B cell (primary cell): Measurements from ENCODE around the gene SPPL3. TPM values are rescaled to one million over a fixed set of nuclear protein-coding genes. Genes with fewer than 3 reads are reported as not detected.

Source experiments
- ATAC-seq: fragments of 200-7000 bp; cut with Tn5 transposase; one replicate; pipeline ENCODE4 v1.10.0; 2021; ENCODE audit warnings: low read depth, mild to moderate bottlenecking, moderate number of reproducible peaks, moderate library complexity
- CTCF ChIA-PET: fragments of 350-600 bp; sonication (Branson Sonifier 250); formaldehyde crosslinking; loops from one replicate; lab custom pipeline; 2021; ENCODE audit warnings: antibody characterized with exemption, inconsistent platforms; lab: Charles Lee
- POLR2A ChIA-PET: fragments of 350-600 bp; sonication (Branson Sonifier 250); formaldehyde crosslinking; loops from one replicate; lab custom pipeline; 2021; ENCODE audit warnings: antibody characterized with exemption; lab: Charles Lee
- DNase-seq: peaks from one replicate; pipeline ENCODE4 v3.0.0; 2013
- H2AFZ ChIP-seq: 2 replicates; pipeline ENCODE4 v1.6.1; 2012; ENCODE audit warnings: mild to moderate bottlenecking, low read depth, low read length; ENCODE audit not compliant: insufficient read depth, poor library complexity, severe bottlenecking
- H3K27ac ChIP-seq, 2 donors: 1 replicate in 1 of 2; 2 replicates in 1 of 2; pipeline ENCODE4 v1.5.1; 2012 to 2013; ENCODE audit warnings: low read length in 2 of 2, mild to moderate bottlenecking in 2 of 2, moderate library complexity in 1 of 2
- H3K27me3 ChIP-seq, 4 experiments: fragments of 200-600 bp in 1 of 4; sonication (generic) in 1 of 4; replicated peaks in 1 of 4; 1 replicate in 2 of 4; 2 replicates in 2 of 4; pipeline versions ENCODE4 v1.6.1 to v1.7.0; 2013 to 2016; ENCODE audit warnings: low read length in 3 of 4, mild to moderate bottlenecking in 2 of 4, mixed read lengths in 1 of 4, moderate library complexity in 1 of 4; ENCODE audit not compliant: insufficient read depth in 4 of 4, control insufficient read depth in 3 of 4; ENCODE audit errors: control extremely low read depth in 1 of 4
- H3K36me3 ChIP-seq, 2 experiments: replicated peaks in 1 of 2; 1 replicate in 1 of 2; 2 replicates in 1 of 2; pipeline versions ENCODE4 v1.6.1 to v1.7.1; 2013; ENCODE audit warnings: low read length in 1 of 2; ENCODE audit not compliant: insufficient read depth in 2 of 2, control insufficient read depth in 1 of 2; ENCODE audit errors: control extremely low read depth in 1 of 2, extremely low read depth in 1 of 2
- H3K4me1 ChIP-seq, 2 donors: fragments of 200-600 bp in 1 of 2; sonication (generic) in 1 of 2; 1 replicate in 1 of 2; 2 replicates in 1 of 2; pipeline versions ENCODE4 v1.5.1 to v1.6.1; 2013 to 2017; ENCODE audit warnings: low read length in 2 of 2; ENCODE audit not compliant: control insufficient read depth in 2 of 2, insufficient read depth in 2 of 2
- H3K4me2 ChIP-seq: replicated peaks from 2 replicates; pipeline ENCODE3; 2012; ENCODE audit warnings: mild to moderate bottlenecking, low read depth, low read length; ENCODE audit not compliant: poor library complexity, severe bottlenecking
- H3K4me3 ChIP-seq, 5 experiments: fragments of 200-600 bp in 1 of 5; sonication (generic) in 1 of 5; 1 replicate in 3 of 5; 2 replicates in 2 of 5; pipeline versions ENCODE4 v1.5.1 to v1.7.0; 2011 to 2016; ENCODE audit warnings: low read length in 4 of 5, mild to moderate bottlenecking in 4 of 5, low read depth in 2 of 5, control low read depth in 1 of 5, moderate library complexity in 1 of 5; ENCODE audit not compliant: insufficient read depth in 1 of 5; ENCODE audit errors: control extremely low read depth in 1 of 5, extremely low read depth in 1 of 5
- H3K79me2 ChIP-seq: fragments of 200-600 bp; sonication (generic); one replicate; pipeline ENCODE4 v1.6.0; 2016; ENCODE audit warnings: low read length; ENCODE audit not compliant: control insufficient read depth, insufficient read depth
- H3K9ac ChIP-seq: fragments of 200-600 bp; sonication (generic); 2 replicates; pipeline ENCODE4 v1.6.1; 2017; ENCODE audit warnings: mild to moderate bottlenecking, low read length, moderate library complexity
- H3K9me3 ChIP-seq, 3 donors: one replicate each; pipeline versions ENCODE4 v1.6.1 to v1.7.1; 2013; ENCODE audit warnings: low read length in 2 of 3; ENCODE audit not compliant: control insufficient read depth in 2 of 3, insufficient read depth in 1 of 3; ENCODE audit errors: control extremely low read depth in 1 of 3
- H4K20me1 ChIP-seq: 2 replicates; pipeline ENCODE4 v1.6.0; 2012; ENCODE audit warnings: mild to moderate bottlenecking, low read length; ENCODE audit not compliant: insufficient read depth, control insufficient read depth, poor library complexity, severe bottlenecking
- H3K27ac Mint-ChIP-seq: one replicate; pipeline ENCODE4 v1.8.0; 2021; ENCODE audit warnings: mixed read lengths
- H3K27me3 Mint-ChIP-seq: one replicate; pipeline ENCODE4 v1.8.0; 2021; ENCODE audit warnings: mixed read lengths
- H3K4me1 Mint-ChIP-seq: one replicate; pipeline ENCODE4 v1.8.0; 2021; ENCODE audit warnings: mixed read lengths
- H3K4me3 Mint-ChIP-seq: one replicate; pipeline ENCODE4 v1.8.0; 2021; ENCODE audit warnings: mixed read lengths
- H3K9me3 Mint-ChIP-seq: one replicate; pipeline ENCODE4 v1.8.0; 2022; ENCODE audit warnings: mixed read lengths; ENCODE audit not compliant: insufficient read depth
- EZH2 ChIP-seq: IDR thresholded peaks from 2 replicates; pipeline ENCODE4 v1.6.1; 2012; ENCODE audit warnings: borderline replicate concordance, low read depth, mild to moderate bottlenecking, moderate library complexity, low read length; ENCODE audit not compliant: insufficient read depth, poor library complexity, severe bottlenecking
- WGBS: methylation state at CpG from one replicate; pipeline ENCODE4 v1.1.5; 2013; ENCODE audit warnings: missing lambda C conversion rate; ENCODE audit not compliant: insufficient coverage; 5-methylcytosine and 5-hydroxymethylcytosine counted together
- intact Hi-C: fragments of 100-400 bp; cut with micrococcal nuclease; formaldehyde crosslinking; loops from one replicate; pipeline ENCODE4 v1.10.0; 2022
- polyA plus RNA-seq: library from polyadenylated mRNA; depleted of rRNA; stranded (reverse); fragments of >200 nt; gene quantifications from 2 replicates; pipeline ENCODE4 v1.2.3, GENCODE V29; 2012
- total RNA-seq, 2 donors: library from RNA; stranded (reverse); fragments of 120-200 nt in 1 of 2; gene quantifications; 1 replicate in 1 of 2; 2 replicates in 1 of 2; pipeline versions ENCODE4 v1.2.3 to v1.2.4, GENCODE V29; 2013 to 2022
- TF ChIP-seq, protein P1 (sequence below): fragments of 200-600 bp; IDR thresholded peaks from one replicate; pipeline ENCODE4 v1.8.0; 2022; ENCODE audit warnings: antibody characterized with exemption, mild to moderate bottlenecking

SPPL3 gene
- total and polyA plus RNA-seq, 2 donors (not counting 1 experiment from before 2014, with no cell fraction given) = 12.3 to 43.6 TPM

DNA sequence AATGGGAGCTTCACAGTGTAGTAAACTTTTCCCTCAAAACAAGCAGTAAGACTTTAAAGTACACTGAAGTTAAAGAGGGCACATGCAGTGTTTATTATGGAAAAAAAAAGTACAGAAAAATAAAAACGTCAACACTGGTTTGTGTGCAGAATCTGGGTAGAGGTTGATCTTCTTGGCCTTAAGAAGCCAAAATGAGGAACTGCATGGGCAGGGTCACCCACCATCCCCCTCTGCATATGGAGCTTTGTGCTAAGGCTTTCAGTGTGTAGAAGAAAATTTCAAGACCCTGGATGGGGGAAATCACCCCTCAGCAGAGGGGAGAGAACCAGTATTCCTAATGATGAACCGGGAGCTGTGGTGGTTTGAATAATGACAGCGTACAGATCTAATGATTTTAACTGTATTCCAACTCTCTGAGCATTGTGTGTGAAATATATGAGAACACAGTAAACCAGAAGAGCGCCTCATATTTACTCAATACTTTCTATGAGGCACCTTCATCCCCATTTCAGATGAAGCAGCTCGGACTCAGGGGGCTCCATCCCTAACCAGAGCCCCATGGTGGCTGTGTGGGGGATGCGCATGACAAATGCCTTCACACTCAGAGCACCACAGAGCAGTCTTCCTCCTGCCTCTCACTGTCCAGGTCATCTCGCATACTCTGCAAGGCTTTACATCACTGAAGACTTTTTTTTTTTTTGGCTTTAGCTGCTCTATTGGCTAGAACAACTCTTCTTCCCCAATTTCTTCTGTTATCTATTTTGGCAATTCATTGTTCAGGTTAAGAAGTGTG, 145.2 kb downstream of the SPPL3 start:
- TF ChIP-seq EZH2 = no peak
- TF ChIP-seq, protein P1, sequence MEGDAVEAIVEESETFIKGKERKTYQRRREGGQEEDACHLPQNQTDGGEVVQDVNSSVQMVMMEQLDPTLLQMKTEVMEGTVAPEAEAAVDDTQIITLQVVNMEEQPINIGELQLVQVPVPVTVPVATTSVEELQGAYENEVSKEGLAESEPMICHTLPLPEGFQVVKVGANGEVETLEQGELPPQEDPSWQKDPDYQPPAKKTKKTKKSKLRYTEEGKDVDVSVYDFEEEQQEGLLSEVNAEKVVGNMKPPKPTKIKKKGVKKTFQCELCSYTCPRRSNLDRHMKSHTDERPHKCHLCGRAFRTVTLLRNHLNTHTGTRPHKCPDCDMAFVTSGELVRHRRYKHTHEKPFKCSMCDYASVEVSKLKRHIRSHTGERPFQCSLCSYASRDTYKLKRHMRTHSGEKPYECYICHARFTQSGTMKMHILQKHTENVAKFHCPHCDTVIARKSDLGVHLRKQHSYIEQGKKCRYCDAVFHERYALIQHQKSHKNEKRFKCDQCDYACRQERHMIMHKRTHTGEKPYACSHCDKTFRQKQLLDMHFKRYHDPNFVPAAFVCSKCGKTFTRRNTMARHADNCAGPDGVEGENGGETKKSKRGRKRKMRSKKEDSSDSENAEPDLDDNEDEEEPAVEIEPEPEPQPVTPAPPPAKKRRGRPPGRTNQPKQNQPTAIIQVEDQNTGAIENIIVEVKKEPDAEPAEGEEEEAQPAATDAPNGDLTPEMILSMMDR = no peak
- Histone ChIP-seq H3K4me1 (no peaks in the 10 kb centered on the region), H4K20me1 (no peaks in the 10 kb centered on the region), H3K79me2 (no peaks in the 10 kb centered on the region), H3K4me2 (no peak overlapping the region), H3K9me3 (peaks cover 0 to 13% (median 12%) of the 10 kb centered on the region in 3 donors), H3K4me3 (no peak overlapping the region), H3K36me3 (peaks cover 0 to 16% of the 10 kb centered on the region in 2 experiments), H3K9ac (no peak overlapping the region), H3K27ac (no peak overlapping the region), H3K27me3 (no peaks in the 10 kb centered on the region), H2AFZ (no peak overlapping the region)
- no peak for ATAC-seq
- H3K9me3 Mint-ChIP-seq = peaks cover 5% of the 10 kb centered on the region
- no peak overlapping the region for H3K27ac Mint-ChIP-seq
- 100% methylated on average over 2 of the region's 7 CpGs for WGBS
- CTCF ChIA-PET = interaction anchor here (1.1 kb wide), 1 partner anchor 27 kb away, joined by 3 read pairs; no protein-coding TSS in a partner anchor
- POLR2A ChIA-PET = no interaction called here
- H3K4me3 Mint-ChIP-seq = no peak overlapping the region
- no peaks in the 10 kb centered on the region for H3K27me3 Mint-ChIP-seq
- H3K4me1 Mint-ChIP-seq = no peaks in the 10 kb centered on the region
- intact Hi-C loops = no loop called here
- no peak for DNase-seq

DNA sequence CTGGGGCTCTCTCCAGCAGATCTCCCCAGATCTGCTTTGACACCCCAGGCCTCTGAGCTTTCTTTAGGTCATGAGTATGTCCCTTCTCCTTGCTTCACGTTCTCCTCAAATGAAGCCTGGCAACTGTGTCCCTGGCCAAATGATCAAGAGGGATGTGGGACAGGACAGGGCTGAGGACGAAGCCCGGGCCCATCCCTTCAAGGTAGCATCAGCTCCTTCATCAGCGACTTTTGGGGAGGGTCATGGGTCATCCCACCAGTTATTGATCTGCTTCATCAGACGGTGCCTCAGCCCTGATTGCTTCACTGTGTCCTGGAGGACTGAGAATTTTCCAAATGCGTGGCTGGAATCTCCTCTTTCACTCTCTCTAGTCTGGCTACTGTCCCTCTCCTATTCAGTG, 146.2 kb downstream of the SPPL3 start:
- no peak overlapping the region for H3K4me3 ChIP-seq
- H3K79me2 ChIP-seq = no peaks in the 10 kb centered on the region
- no peak overlapping the region for H3K4me2 ChIP-seq
- TF ChIP-seq EZH2 = no peak
- TF ChIP-seq, protein P1 = no peak
- WGBS = 97% methylated on average over 5 of the region's 6 CpGs
- intact Hi-C loops = no loop called here
- peaks cover 0 to 14% (median 13%) of the 10 kb centered on the region in 3 donors for H3K9me3 ChIP-seq
- peaks cover 2% of the 10 kb centered on the region for H3K4me1 Mint-ChIP-seq
- peaks cover 0 to 7% of the 10 kb centered on the region in 2 experiments for H3K36me3 ChIP-seq
- H3K4me3 Mint-ChIP-seq = no peak overlapping the region
- no peak overlapping the region for H3K9ac ChIP-seq
- no peaks in the 10 kb centered on the region for H4K20me1 ChIP-seq
- no peak for DNase-seq
- H3K9me3 Mint-ChIP-seq = peaks cover 5% of the 10 kb centered on the region
- CTCF ChIA-PET = interaction anchor here (1.3 kb wide), 1 partner anchor 214 kb away, joined by 3 read pairs; no protein-coding TSS in a partner anchor
- no peak overlapping the region for H3K27ac ChIP-seq
- H3K27ac Mint-ChIP-seq = no peak overlapping the region
- ATAC-seq = no peak
- no peak overlapping the region for H2AFZ ChIP-seq
- H3K4me1 ChIP-seq = no peaks in the 10 kb centered on the region
- H3K27me3 ChIP-seq = no peaks in the 10 kb centered on the region
- no peaks in the 10 kb centered on the region for H3K27me3 Mint-ChIP-seq
- POLR2A ChIA-PET = no interaction called here
